Measurements from ENCODE around the gene INTS7.

- TF ChIP-seq CTCF (conservative IDR thresholded peaks at IDR 0.05; ENCODE audit: low read length) (no peak), EZH2phosphoT487 (IDR thresholded peaks at IDR 0.05; ENCODE audit: borderline replicate concordance) (no peak)
These were observed 96.8 kb downstream of the INTS7 start for GRCh38 chr1:211938561-211938997.
